ENCODE data around the gene ADPGK. TPM values are rescaled to one million over a fixed set of nuclear protein-coding genes. Genes with fewer than 3 reads are reported as not detected.

The ADPGK gene
- total and polyA plus RNA-seq, 12 donors = 27.7 to 97.1 (median 46.5) TPM

GRCh38 chr15:72764656-72765055 lies 18.9 kb downstream of the ADPGK start:
- no peaks in the 10 kb centered on the region for H3K4me1 ChIP-seq (replicated peaks in 1 of 2)
- DNase-seq = no peak
- H3K27me3 ChIP-seq = no peaks in the 10 kb centered on the region
- no peaks in the 10 kb centered on the region for H3K9me3 ChIP-seq (replicated peaks in 1 of 3)
- intact Hi-C loops (cut with DNase I) = no loop called here
- WGBS, 4 donors = 95 to 98% (median 96%) methylated on average over 3 of the region's 3 CpGs
- peaks cover 0 to 40% of the 10 kb centered on the region in 2 donors for H3K36me3 ChIP-seq (replicated peaks in 1 of 2)
- H3K27ac ChIP-seq = no peak overlapping the region
- no peak overlapping the region for H3K4me3 ChIP-seq
- TF ChIP-seq POLR2A (IDR thresholded peaks at IDR 0.05) (no peak), CTCF (IDR thresholded peaks at IDR 0.05) (no peak)

- H3K27me3 ChIP-seq = no peaks in the 10 kb centered on the region
- TF ChIP-seq POLR2A (IDR thresholded peaks at IDR 0.05) (no peak), CTCF (IDR thresholded peaks at IDR 0.05) (no peak)
- no peak overlapping the region for H3K27ac ChIP-seq
- no peaks in the 10 kb centered on the region for H3K4me1 ChIP-seq (replicated peaks in 1 of 2)
- H3K9me3 ChIP-seq (replicated peaks in 1 of 3) = no peaks in the 10 kb centered on the region
- WGBS, 4 donors = 95 to 99% (median 96%) methylated on average over 5 of the region's 5 CpGs
- peaks cover 0 to 46% of the 10 kb centered on the region in 2 donors for H3K36me3 ChIP-seq (replicated peaks in 1 of 2)
- no peak overlapping the region for H3K4me3 ChIP-seq
- intact Hi-C loops (cut with DNase I) = no loop called here
- no peak for DNase-seq
Measured at GRCh38 chr15:72760590-72761260, 22.8 kb downstream of the ADPGK start.

DNA sequence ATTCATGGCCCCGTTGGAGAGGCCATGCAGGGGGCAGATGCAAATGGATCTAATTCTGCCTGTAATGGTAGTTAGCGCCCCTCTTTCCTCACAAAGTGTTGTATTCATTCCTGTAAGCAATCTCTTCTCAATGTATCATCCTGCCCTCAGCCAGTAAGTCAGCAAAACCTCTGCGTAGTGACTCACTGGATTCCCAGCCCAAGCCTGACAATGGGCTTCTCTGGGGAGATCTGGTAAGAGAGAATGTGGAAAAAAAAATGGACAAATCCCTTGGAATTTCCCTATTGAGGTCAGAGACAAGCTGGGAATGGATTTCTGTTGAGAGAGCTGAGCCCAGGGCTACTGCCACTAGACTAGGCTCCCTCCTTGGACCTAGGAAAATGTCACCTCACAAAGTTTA lies 25.4 kb downstream of the ADPGK start:
- intact Hi-C loops (cut with DNase I) = no loop called here
- Histone ChIP-seq H3K4me3 (no peak overlapping the region), H3K36me3 (replicated peaks in 1 of 2) (peaks cover 0 to 64% of the 10 kb centered on the region in 2 donors), H3K4me1 (replicated peaks in 1 of 2) (no peaks in the 10 kb centered on the region), H3K27ac (no peak overlapping the region), H3K9me3 (replicated peaks in 1 of 3) (no peaks in the 10 kb centered on the region), H3K27me3 (no peaks in the 10 kb centered on the region)
- WGBS, 4 donors = 84 to 91% (median 87%) methylated on average over 3 of the region's 3 CpGs
- no peak for DNase-seq
- TF ChIP-seq POLR2A (IDR thresholded peaks at IDR 0.05) (no peak), CTCF (IDR thresholded peaks at IDR 0.05) (no peak)

DNA sequence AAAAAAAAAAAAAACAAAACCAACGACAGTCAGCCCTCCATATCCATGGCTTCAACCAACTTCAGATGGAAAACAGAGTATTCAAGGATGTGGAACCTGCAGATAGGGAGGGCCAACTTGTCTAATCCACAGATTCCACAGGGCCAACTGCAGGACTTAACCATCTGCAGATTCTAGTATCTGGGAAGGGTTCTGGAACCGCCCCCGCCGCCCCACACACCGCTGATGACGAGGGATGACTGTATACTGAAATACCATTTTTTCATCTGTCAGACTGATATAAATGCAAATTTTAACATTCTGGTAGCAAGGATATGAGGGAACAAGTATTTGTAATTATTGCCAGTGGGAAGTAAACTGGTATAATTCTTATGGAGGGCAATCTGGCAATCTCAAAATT lies 29.5 kb downstream of the ADPGK start:
- DNase-seq = no peak
- Histone ChIP-seq H3K4me3 (no peak overlapping the region), H3K27me3 (no peaks in the 10 kb centered on the region), H3K4me1 (replicated peaks in 1 of 2) (peaks cover 0 to 4% of the 10 kb centered on the region in 2 donors), H3K9me3 (replicated peaks in 1 of 3) (no peaks in the 10 kb centered on the region), H3K27ac (no peak overlapping the region), H3K36me3 (replicated peaks in 1 of 2) (peaks cover 0 to 53% of the 10 kb centered on the region in 2 donors)
- intact Hi-C loops (cut with DNase I) = no loop called here
- WGBS, 4 donors = 92 to 96% (median 95%) methylated on average over 6 of the region's 6 CpGs
- TF ChIP-seq POLR2A (IDR thresholded peaks at IDR 0.05) (no peak), CTCF (IDR thresholded peaks at IDR 0.05) (no peak)
